GM21381 (cell line): ENCODE results near the gene HS2ST1.
A peak's percentile ranks its signal among the peaks of the same experiment; 100 is the strongest.
"Not testable (repeated sequence)": the region's sequence is repeated elsewhere in the genome, so short reads cannot be mapped to it uniquely, and the experiment has no call there.

Experiments used
- ATAC-seq: cut with Tn5 transposase; IDR thresholded peaks from one replicate; pipeline ENCODE4 v1.9.1; 2021; ENCODE audit warnings: mild to moderate bottlenecking, moderate library complexity; ENCODE audit not compliant: unreplicated experiment

Gene HS2ST1

DNA sequence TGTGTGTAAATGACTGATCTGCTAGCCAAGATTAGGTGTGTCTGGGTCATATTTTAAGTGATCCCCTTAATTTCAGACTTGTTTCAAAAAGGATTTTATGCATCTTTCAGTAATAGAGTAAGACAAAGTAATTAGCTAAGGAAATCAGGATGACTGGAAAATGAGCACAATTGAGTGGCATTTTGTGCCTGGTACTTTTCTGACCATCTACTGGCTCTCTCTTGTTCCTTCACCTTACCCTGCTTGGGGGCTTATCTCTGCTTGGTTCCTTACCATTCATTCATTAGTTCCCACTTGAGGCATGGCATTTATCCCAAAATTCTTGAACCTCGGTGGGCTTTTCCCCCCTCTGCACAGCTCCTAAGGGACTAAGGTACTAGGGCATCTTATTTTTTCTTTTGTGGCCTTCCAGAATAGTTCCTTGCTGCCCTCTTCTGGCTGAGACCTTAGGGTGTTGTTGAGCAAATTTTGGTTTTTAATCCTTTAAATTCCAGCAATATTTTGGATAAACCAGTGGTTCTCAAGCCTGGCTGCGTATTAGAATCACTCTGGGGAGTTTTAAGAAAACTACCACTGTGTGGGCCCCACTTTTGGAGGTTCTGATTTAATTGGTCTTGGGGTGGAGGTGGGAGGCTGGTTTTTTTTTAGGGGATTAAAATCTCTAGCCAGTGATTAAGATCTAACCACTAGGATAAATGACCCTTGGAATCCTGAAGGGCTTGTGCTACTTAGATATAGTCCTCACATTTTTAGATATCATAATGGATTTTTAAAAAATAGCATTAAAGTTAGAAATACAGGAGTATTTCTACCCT is 50.8 kb downstream of the HS2ST1 start:
- peak; percentile 12 for ATAC-seq

GRCh38 chr1:86965827-86966182 is 51.4 kb downstream of the HS2ST1 start:
- ATAC-seq, result peak; percentile 58

- no peak for ATAC-seq
These were observed 56.5 kb downstream of the HS2ST1 start for GRCh38 chr1:86970938-86971337.

GRCh38 chr1:86971778-86972177 is 57.3 kb downstream of the HS2ST1 start:
- no peak for ATAC-seq

GRCh38 chr1:86972262-86972661 is 57.8 kb downstream of the HS2ST1 start:
- ATAC-seq, result no peak

DNA sequence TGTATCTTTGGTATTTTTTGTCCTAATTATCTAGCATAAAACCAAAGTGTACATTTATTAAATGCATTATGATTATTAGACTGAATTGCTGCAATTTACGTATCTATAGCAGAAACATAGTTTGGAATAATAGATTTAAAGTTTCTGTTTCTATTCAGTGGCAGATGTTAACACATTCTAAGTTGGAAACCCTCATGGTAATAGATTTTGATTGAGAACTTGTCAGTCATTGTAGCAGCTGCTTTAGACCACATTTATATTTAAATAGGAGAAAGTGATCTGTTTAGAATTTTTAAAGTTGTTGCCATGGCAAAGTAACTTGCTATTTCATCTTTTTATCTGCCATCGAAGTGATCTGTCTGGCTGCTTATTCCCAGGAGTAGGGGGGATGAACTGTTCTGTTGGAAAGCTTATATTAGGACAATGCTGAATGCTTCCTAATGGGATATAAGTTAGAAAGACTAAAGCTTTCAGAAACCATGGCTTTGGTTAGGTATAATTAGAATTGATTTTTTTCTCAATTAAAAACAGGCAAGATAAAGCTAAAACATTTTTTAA is 61.6 kb downstream of the HS2ST1 start:
- ATAC-seq, result no peak

DNA sequence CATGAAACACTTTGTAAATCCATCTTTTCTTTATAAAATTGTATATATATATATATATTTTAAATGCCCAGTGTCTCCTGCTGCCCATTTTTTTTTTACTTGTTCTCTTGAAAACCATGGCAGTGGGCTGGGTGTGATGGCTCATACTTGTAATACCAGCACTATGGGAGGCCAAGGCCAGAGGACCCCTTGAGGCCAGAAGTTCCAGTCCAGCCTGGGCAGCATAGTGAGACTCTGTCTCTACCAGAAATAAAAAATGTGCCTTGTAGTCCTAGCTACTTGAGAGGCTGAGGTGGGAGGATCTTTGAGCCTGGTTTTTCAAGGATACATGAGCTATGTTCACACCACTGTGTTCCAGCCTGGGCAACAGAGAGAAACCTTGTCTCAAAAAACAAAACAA is 62.2 kb downstream of the HS2ST1 start:
- no peak for ATAC-seq

DNA sequence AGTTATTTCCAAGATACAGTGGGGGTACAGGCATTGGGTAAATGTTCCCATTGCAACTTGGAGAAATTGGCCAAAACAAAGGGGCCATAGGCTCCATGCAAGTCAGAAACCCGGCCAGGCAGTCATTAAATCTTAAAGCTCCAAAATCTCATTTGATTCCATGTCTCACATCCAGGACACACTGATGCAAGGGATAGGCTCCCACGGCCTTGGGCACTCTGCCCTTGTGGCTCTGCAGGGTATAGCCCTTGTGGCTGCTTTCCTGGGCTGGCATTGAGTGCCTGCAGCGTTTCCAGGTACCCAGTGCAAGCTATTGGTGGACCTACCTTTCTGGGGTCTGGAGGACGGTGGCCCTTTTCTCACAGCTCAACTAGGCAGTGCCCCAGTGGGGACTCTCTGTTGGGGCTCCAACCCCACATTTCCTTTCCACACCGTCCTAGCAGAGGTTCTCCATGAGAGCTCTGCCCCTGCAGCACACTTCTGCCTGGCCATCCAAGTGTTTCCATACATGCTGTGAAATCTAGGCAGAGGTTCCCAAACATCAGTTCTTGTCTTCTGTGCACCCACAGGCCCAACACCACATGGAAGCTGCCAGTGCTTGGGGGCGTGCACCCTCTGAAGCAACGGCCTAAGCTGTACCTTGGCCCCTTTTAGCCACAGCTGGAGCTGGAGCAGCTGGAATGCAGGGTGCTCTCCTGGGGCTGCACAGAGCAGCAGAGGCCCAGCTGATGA is 67.2 kb downstream of the HS2ST1 start:
- no peak for ATAC-seq

DNA sequence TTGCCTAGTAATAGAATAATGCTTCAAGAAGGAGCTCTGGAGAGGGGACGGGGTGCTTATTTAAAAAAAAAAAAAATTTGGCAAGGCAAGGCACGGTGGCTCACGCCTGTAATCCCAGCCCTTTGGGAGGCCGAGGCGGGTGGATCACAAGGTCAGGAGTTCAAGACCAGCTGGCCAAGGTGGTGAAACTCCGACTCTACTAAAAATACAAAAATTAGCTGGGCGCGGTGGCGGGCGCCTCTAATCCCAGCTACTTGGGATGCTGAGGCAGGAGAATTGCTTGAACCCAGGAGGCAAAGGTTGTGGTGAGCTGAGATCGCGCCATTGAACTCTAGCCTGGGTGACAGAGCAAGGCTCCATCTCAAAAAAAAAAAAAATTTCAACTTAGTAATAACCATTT is 69.2 kb downstream of the HS2ST1 start:
- ATAC-seq, result not testable (repeated sequence)

GRCh38 chr1:86987446-86987845 is 73.0 kb downstream of the HS2ST1 start:
- no peak for ATAC-seq

DNA sequence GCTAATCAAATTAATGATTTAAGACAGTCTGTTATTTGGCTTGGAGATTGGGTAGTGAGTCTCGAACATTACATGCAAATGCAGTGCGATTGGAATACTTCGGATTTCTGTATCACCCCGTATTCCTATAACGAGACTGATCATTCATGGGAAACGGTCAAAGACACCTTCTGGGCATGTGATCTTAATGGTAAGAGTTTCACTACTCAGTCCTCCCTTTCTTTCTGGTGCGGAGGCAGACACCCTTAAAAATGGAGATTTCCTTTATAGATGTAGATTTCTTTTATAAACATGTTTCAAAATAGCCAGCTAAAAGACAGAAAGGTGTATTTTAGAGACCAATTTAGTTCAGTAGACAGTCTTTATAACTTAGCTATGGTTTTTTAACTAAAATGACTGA is 74.4 kb downstream of the HS2ST1 start:
- no peak for ATAC-seq

DNA sequence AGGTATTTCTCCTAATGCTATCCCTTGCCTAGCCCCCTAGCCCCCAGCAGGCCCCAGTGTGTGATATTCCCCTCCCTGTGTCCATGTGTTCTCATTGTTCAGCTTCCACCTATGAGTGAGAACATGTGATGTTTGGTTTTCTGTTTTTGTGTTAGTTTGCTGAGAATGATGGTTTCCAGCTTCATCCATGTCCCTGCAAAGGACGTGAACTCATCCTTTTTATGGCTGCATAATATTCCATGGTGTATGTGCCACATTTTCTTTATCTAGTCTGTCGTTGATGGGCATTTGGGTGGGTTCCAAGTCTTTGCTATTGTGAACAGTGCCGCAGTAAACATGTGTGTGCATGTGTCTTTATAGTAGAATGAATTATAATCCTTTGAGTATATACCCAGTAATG is 75.3 kb downstream of the HS2ST1 start:
- not testable (repeated sequence) for ATAC-seq

GRCh38 chr1:86990826-86991225 is 76.4 kb downstream of the HS2ST1 start:
- ATAC-seq, result no peak

- ATAC-seq, result no peak
These were observed 77.2 kb downstream of the HS2ST1 start for GRCh38 chr1:86991549-86992186.

- ATAC-seq, result no peak
These were observed 78.4 kb downstream of the HS2ST1 start for GRCh38 chr1:86992861-86993260.

DNA sequence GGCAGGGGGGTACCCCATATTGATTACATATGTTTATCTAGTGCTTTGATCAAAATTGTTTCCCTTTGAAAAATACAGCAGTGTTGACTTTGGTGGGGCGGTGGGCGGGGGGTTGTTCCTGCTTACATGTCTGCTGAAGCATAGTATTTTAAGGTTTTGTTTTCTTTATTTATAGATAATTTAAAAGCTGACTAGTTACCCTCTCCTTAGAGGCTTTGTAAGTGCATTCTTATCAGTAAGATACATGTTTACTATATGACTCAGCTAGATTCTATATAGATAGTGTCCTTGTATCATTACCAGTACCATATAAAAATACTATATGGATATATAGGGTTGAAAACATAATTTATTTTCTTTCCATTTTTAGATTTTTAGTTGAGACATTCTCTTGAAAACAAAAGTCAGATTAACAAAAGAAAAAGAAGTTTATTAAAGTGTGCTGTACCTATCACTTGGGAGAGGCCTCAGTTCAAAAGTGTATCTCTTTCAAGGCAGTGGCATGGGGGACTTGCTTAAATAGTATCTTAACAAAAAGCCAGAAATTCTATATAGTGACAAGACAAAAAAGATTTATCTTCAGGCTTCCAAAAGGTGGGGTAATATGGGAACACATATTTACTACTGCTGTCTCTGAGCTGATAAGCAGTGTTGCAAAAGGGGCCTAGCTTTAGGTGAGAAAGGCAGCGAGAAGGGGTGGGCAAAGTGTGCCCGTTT is 79.0 kb downstream of the HS2ST1 start:
- no peak for ATAC-seq

DNA sequence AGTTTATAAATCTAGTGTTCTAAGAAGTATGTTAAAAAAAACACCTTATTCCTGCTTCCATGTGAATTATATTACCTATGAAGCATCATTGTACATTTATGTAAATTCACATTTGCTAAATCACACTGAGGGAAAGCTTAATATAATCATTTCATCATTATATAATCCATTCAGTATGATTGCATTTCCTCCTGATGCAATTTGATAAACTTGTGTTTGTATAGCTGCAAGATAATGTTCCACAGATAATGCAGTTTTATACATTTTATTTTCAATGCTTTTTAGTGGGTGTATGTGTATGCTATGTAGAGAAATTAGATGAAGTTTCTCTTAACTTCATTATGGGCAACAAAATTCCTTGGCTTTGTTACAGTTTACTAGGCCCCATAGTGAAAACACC is 79.6 kb downstream of the HS2ST1 start:
- no peak for ATAC-seq

DNA sequence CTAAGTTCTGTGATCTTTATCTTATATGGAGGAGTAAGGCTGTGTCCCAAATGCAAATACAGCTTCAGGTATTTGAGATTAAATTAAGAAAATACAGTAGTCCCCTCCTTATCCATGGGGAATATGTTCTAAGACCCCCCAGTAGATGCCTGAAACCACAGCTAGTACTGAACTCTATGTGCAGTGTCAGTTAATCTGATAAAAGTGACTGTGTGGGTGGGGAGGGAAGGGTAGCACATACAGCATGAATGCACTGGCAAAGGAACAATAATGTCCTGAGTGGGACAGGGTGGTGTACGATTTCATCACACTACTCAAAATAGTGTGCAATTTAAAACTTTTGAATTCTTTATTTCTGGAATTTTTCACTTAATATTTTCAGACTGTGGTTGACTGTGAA is 83.1 kb downstream of the HS2ST1 start:
- ATAC-seq, result no peak

GRCh38 chr1:86998280-86998679 is 83.8 kb downstream of the HS2ST1 start:
- ATAC-seq, result no peak

DNA sequence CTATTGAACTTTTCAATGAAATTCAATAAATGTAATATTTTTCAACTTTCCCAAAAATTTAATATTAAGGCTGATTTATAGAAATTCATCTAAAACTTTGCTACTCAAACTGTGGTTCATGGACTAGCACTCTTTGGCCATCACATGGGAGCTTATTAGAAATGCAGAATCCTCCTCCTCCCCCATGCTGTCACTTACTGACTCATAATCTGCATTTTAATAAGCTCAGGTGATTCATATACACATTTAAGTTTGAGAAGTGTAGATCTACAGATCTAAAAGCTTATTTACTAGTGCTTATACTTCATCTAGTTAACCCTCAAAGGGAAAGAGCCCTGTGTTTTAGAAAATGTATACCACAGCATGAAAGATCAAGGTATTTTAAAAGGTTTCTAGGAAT is 84.3 kb downstream of the HS2ST1 start:
- no peak for ATAC-seq

GRCh38 chr1:87000460-87000859 is 86.0 kb downstream of the HS2ST1 start:
- ATAC-seq, result no peak
